HG03442 (cell line): ENCODE measurements around the gene F2RL1.
"Not testable (repeated sequence)": the region's sequence is repeated elsewhere in the genome, so short reads cannot be mapped to it uniquely, and the experiment has no call there.

Experiments used
- ATAC-seq: cut with Tn5 transposase; IDR thresholded peaks from one replicate; pipeline ENCODE4 v1.9.1; 2021; ENCODE audit warnings: mild to moderate bottlenecking, moderate library complexity; ENCODE audit not compliant: unreplicated experiment

Gene F2RL1, protein sequence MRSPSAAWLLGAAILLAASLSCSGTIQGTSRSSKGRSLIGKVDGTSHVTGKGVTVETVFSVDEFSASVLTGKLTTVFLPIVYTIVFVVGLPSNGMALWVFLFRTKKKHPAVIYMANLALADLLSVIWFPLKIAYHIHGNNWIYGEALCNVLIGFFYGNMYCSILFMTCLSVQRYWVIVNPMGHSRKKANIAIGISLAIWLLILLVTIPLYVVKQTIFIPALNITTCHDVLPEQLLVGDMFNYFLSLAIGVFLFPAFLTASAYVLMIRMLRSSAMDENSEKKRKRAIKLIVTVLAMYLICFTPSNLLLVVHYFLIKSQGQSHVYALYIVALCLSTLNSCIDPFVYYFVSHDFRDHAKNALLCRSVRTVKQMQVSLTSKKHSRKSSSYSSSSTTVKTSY

DNA sequence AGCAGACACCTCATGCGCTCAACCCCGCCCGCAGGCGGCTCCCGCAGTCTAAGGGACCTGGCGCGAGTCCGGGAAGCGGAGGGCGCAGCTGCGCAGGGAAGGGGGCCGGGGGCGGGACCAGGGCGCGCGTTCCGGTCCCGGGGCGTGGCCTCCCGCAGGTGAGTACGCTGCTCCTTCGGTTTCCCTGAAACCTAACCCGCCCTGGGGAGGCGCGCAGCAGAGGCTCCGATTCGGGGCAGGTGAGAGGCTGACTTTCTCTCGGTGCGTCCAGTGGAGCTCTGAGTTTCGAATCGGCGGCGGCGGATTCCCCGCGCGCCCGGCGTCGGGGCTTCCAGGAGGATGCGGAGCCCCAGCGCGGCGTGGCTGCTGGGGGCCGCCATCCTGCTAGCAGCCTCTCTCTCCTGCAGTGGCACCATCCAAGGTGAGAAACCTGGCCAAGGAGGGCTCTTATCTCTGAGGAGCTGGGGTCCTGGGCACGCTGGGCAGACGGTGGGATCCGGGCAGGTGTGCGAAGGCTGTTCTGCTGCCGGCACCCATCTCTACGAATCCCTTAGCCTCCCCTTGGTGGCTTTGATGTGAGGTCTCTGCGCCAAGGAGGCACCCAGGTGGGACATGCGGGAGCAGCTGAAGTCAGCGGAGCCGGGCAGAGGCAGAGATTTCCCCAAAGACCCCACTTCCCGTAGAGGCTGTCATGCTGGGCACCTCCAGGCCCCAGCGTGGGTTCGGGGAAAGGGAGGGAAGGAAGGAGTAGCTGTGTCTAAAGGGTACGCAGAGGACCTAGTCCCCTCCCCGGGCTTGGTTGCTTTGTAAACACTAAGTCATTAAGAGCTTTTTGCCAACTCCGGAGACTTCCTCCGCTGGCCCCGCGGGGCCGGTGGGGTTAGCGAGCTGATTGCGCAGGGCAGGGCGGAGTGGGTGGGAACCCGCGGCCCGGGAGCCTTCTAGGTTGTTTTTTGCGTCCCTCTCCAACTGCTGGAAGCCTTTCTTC, at the start of gene F2RL1:
F2RL1 (plus strand) TSS at position 187 of the 988 bp plus-strand sequence; CDS start at position 340, 153 bp downstream.
- ATAC-seq, result no peak

DNA sequence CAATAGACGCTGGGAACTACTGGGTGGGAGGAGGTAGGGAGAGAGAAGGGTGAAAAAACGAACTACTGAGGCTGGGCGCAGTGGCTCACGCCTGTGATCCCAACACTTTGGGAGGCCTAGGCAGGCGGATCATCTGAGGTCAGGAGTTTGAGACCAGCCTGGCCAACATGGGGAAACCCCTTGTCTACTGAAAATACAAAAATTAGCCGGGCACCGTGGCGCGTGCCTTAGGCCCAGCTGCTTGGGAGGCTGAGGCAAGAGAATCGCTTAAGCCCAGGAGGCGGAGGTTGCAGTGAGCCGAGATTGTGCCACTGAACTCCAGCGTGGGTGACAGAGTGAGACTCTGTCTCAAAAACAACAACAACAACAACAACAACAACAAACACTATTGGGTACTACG, 47.8 kb upstream of the F2RL1 start:
- not testable (repeated sequence) for ATAC-seq

DNA sequence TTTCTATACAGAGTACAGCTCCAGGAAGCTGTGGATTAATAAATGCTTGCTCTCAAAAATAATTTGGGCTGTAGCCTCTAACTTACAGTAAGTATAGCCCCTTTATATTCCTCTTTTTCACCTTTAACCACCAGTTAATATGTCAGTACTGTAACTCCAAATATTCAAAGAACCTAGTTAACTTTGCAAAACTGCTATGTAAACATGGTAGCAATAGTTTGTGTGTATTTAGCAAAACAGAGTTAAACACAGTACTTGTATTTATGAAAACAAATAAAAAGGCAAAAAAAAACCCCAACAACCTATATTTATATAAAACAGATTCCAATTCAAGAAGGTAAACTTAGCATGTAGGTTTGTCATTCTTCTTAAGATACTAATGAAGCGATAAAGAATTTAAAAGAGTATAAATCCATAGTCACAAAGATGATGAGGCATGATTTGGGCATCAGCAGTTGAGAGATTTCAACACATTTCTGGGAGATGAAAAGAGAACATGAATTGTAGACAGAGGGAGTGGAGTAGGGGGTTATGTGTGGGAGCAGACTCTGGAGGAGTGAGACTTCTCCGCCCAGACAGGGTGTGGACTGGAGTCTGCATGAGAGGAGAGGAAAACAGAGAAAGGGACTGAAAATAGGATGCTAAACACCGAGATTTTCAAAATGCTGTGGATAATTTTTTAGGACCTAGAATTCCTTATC, 47.0 kb upstream of the F2RL1 start:
- ATAC-seq, result no peak

DNA sequence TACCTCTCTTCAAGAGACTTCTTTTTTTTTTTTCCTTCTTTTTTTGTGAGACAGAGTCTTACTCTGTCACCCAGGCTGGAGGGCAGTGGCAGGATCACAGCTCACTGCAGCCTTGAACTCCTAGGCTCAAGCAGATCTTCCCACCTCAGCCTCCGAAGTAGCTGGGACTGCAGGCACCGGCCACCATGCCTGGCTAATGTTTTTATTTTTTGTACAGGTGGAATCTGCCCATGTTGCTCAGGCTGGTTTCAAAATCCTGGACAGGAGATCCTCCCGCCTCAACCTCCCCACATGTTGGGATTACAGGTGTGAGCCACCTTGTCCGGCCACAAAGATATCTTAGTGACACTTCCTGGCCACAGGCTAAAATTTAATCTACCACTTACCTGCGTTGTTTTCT, 42.9 kb upstream of the F2RL1 start:
- no peak for ATAC-seq

DNA sequence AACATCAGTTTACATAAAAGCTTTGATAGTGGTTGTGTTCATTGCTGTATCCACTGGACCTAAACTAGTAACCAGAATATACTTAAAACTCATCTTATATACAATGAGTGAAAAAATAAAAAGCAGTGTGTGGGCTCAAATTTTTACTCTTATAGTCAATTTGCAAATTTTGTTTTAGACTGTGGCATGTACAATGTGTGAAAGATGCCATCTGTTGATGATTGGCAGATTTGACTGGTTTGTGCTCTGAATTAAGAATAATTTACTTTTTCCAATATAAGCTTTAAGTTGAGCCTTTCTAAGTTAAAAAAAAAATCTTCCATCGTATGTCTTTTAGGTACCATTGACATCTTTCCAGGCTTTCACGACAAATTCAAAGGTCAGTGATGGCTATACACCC, 42.4 kb upstream of the F2RL1 start:
- no peak for ATAC-seq

- not testable (repeated sequence) for ATAC-seq
Measured at GRCh38 chr5:76780616-76781015, 38.2 kb upstream of the F2RL1 start.

DNA sequence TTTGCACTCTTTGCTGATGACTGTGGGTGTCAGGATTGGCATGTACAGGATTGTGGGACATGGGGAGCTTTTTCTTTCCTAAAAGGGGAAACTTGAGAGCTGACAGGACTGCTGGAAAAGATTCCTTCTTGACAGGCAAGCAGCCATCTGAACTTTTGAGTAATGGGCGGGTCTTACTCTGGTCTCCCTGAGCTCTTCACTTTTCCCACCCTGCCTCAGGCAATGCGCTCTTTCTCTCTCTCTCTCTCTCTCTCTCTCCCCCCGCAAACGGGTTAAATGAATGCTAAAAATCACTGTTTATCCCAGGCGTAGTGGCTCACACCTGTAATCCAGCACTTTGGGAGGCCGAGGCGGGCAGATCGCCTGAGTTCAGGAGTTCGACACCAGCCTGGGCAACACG, 37.1 kb upstream of the F2RL1 start:
- no peak for ATAC-seq

DNA sequence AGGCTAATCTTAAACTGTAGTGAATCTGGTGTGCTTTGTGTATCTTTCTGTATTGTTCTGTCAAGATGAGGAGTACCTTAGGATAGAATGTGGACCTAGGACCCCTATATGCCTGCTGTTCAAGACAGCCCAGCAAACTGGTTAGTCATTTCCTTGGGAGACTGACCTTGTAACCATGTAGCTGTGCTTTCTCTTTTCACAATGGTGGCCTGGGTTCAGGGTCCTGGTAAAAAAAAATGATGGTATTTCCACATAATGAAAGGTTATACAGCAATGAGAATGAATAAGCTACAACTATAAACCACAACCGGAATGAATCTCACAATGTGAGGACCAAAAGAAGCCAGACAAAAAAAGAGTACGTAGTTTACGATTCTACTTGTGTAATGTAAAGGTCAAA, 36.4 kb upstream of the F2RL1 start:
- no peak for ATAC-seq

GRCh38 chr5:76787237-76787636, 31.6 kb upstream of the F2RL1 start:
- ATAC-seq, result no peak

GRCh38 chr5:76788362-76788761, 30.5 kb upstream of the F2RL1 start:
- ATAC-seq, result no peak

- ATAC-seq, result not testable (repeated sequence)
Measured at GRCh38 chr5:76789275-76789674, 29.6 kb upstream of the F2RL1 start.

DNA sequence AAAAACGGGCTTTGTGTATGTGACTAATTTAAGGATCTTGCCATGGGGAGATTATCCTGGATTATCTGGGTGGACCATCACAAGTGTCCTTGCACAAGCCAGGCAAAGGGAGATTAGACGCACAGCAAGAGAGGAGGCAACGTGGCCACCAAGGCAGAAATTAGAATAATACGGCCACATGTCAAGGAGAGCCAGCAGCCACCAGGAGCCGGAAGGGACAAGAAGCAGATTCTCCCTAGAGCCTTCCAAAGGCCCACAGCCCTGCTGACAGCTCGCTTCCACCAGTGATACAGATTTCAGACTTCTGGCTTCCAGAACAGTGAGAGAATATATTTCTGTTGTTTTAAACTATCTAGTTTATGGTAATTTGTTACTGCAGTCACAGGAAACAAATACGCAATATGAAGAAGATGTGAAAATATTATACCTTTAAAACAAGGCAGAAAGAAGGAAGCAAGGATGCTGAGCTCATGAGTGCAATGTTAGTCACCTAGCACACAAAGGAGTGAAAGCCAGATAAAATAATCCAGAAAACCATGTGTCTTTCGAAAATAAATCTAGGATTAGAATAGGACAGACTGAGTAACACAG, 28.7 kb upstream of the F2RL1 start:
- no peak for ATAC-seq

DNA sequence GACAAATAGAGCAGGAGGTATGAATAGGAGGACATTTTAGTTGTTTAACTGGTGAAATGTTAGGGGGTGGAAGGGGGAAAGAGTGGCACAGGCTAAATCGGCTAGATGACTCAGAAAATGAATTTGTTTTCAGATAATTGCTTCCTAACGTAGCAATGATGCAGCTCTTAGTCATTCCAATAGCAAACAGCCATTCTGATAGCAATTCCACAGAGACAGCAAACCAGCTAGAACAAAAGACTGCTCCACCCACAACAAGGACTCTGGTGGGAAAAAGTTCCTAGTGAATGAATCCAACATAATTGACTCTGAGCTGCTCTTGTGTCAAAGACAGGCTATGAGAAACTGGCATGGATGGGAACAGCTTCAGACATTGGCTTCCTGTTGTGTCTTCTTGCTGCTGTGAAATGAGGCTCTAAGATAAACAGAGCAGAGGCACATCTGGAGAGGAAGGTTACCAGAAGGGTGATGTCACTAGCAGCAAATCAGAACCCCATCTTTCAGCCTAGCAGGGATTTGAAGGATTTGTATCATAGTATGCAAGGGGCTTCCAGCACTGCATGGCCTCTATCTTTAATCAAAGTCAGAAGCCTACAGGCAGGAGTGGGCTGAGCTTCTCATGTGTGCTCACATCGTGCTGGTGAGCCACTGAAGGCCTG, 28.1 kb upstream of the F2RL1 start:
- ATAC-seq, result no peak

DNA sequence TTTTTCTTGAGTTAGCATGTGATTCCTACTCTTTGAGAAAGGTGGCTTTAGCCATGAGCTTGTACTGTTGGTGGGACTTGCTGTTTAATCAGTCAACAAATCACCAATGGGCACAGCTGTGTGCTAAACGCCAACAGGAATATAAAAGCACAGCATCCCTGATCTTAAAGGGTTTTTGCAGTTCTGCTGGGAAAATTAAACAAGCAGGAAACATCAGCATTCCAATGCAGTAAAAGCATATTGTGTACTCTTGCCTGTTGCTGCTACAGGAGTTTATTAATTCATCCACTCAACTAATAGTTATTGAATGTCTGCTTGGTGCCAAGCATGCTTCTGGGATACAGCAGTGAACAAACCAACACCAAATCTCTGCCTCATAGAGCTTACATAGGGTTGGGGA, 27.4 kb upstream of the F2RL1 start:
- ATAC-seq, result no peak

GRCh38 chr5:76794871-76795270, 24.0 kb upstream of the F2RL1 start:
- ATAC-seq, result no peak

DNA sequence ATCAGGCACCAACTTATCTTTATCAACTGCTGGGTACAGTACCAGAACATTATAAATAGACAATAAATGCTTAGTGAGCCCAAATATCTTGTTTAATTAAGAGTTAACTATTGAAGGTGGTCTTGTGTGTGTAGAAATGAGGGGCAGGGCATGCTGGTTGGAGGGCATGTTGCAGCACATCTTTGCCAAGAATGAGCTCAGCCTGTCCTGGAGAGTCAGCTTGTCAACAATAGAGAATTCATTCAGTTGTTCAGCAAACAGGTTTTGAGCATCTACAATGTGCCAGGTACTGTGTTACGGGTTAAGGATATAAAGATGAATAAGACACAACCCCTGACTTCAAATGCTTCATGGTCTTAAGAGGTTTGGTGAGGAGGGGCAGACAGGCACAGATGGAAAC, 19.2 kb upstream of the F2RL1 start:
- no peak for ATAC-seq

GRCh38 chr5:76800579-76800978, 18.3 kb upstream of the F2RL1 start:
- ATAC-seq, result no peak

DNA sequence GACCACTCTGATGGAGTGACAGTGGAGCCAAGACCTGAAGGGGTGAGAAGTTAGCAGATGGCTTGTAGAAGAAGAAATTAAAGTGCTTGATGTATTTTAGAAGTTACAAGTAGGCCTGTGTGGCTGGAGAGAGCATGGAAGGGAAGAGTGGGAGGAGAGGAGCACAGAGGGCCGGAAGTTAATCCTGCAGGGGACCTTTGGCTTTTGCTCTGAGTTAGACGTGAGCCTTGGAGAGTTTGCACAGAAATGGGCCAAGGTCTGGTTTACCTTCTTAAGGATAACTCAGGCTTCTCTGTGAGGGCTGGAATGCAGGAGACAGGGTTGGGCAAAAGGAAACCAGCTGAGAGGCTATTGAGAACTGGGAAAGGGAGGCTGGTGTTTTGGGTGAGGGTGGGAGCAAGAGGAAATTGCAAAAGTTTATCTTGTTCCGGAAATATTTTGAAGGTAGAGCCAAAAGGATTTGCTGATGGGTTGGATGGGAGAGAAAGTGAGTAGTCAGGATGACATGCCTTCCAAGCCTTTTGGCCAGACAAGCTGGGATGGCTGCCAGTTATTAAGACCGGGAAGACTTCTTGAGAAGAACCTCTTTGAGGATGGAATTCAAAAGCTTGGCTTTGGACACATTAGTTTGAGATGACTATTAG, 17.5 kb upstream of the F2RL1 start:
- ATAC-seq, result no peak

DNA sequence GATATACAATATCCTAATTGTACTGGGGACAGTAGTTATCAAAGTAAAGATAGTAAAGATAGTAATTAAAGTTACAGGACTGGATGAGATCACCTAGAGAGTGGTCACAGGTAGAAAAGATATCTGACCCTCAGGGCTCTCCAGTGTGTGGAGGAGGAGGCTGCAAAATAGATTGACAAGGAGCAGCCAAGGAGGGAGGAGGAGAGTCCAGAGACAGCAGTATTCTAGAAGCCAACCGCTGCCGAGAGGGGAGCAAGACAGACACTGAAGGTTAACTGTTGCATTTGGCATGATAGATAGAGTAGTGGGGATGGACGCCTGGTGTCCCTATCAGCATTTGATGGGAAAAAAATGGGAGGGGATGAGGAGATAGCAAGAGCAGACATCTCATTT, 17.0 kb upstream of the F2RL1 start:
- ATAC-seq, result no peak

DNA sequence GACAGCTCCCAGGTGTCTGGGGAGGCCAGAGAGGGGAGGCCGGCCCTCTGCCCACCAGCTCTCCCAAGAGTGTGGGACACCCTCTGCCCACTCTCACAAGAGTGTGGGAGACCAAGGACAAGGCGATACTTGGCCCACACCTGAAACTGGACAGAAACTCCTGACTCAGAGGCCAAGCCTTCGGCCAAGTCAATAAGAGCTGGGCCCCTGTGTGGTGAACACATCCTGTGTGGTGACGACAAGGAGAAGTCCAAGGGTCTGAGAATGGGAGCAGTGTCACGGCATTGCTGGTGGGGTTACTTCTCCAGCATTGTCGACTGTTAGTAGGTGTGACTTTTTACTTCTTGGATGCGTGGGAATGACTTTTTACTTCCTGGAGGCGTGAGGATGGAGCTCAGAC, 14.6 kb upstream of the F2RL1 start:
- ATAC-seq, result no peak
